Upper lobe of right lung (tissue), 1 donor: ENCODE data around the gene JADE2. TPM values are rescaled to one million over a fixed set of nuclear protein-coding genes. Genes with fewer than 3 reads are reported as not detected.

Source experiments
- ATAC-seq: fragments of 200-7000 bp; cut with Tn5 transposase; one replicate; pipeline ENCODE4 v1.9.1; 2020; ENCODE audit warnings: mild to moderate bottlenecking, moderate library complexity
- DNase-seq: peaks from one replicate; pipeline ENCODE4 v3.0.0-alpha.2; 2020
- H3K27ac ChIP-seq: fragments of 200-600 bp; one replicate; pipeline ENCODE4 v1.8.0; 2022
- H3K27me3 ChIP-seq: fragments of 200-600 bp; one replicate; pipeline ENCODE4 v1.8.0; 2022; ENCODE audit warnings: mild to moderate bottlenecking
- H3K36me3 ChIP-seq: fragments of 200-600 bp; one replicate; pipeline ENCODE4 v1.8.0; 2022
- H3K4me1 ChIP-seq: fragments of 200-600 bp; one replicate; pipeline ENCODE4 v1.8.0; 2022
- H3K4me3 ChIP-seq: fragments of 200-600 bp; one replicate; pipeline ENCODE4 v1.8.0; 2022; ENCODE audit warnings: mild to moderate bottlenecking
- H3K9me3 ChIP-seq: fragments of 200-600 bp; one replicate; pipeline ENCODE4 v1.8.0; 2022
- intact Hi-C: fragments of 100-400 bp; cut with DNase I; formaldehyde crosslinking; loops from one replicate; pipeline ENCODE4 v1.11.0; 2022
- total RNA-seq: library from RNA; stranded (reverse); fragmentation: NEBNext Ultra II Directional; extraction: Animal tissue kit (Norgen Biotek cat#: 25700); gene quantifications from one replicate; pipeline ENCODE4 v1.2.1, GENCODE V29; 2021
- TF ChIP-seq, protein P1 (sequence below): fragments of 200-600 bp; IDR thresholded peaks from one replicate; pipeline ENCODE4 v1.8.0; 2022; ENCODE audit warnings: antibody characterized with exemption
- donor health status: DM: no; HTN: yes; CAD: no; lungs with severe emphysema.

Gene JADE2
- total RNA-seq, 1 donor from 2014 or later: 86.7 TPM

DNA sequence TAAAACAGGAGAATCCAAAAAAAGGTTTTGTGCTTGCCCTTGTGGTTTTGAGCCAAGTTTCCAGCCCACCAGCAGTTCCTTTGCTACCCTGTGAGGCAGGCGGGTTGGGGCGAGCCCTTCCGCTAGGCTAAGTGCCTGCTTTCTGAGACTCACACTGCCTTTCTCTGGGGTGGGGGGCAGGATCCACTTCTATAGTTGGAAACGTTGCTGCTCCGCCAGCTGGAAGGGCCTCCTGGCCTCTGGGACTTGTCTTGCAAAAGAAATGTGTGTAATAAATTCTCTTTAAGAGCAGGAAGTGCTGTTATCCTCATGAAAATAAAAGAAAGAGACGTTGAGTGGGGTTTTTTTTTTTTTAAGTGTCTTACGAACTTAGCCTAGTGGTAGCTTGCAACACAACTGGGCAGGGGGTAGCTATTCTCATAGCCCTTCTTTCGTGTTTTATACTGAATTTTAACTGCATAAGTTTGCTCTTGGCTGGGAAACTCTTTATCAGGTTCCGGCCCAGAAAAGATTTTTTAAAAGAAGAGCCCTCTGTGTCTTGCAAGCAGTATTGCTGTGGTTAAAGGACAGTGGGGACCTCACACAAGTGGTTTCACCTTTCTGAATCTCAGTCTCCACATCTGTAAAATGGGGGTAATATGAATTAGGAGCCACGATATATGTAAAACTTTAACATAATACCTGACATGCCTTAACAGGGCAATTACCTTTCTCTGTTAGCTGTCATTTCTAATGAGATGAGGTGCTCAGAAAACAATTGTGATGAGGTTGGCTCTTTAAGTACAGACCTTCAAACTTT, 19.8 kb downstream of the JADE2 start:
- H3K4me3 ChIP-seq: no peak overlapping the region
- ATAC-seq: peak; percentile 36
- TF ChIP-seq, protein P1, sequence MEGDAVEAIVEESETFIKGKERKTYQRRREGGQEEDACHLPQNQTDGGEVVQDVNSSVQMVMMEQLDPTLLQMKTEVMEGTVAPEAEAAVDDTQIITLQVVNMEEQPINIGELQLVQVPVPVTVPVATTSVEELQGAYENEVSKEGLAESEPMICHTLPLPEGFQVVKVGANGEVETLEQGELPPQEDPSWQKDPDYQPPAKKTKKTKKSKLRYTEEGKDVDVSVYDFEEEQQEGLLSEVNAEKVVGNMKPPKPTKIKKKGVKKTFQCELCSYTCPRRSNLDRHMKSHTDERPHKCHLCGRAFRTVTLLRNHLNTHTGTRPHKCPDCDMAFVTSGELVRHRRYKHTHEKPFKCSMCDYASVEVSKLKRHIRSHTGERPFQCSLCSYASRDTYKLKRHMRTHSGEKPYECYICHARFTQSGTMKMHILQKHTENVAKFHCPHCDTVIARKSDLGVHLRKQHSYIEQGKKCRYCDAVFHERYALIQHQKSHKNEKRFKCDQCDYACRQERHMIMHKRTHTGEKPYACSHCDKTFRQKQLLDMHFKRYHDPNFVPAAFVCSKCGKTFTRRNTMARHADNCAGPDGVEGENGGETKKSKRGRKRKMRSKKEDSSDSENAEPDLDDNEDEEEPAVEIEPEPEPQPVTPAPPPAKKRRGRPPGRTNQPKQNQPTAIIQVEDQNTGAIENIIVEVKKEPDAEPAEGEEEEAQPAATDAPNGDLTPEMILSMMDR: no peak
- H3K4me1 ChIP-seq: peaks cover 57% of the 10 kb centered on the region
- H3K9me3 ChIP-seq: no peaks in the 10 kb centered on the region
- no peaks in the 10 kb centered on the region for H3K27me3 ChIP-seq
- DNase-seq: peak; percentile 69
- intact Hi-C loops: no loop called here
- peaks cover 74% of the 10 kb centered on the region for H3K36me3 ChIP-seq
- H3K27ac ChIP-seq: peak overlapping the region; percentile 36

DNA sequence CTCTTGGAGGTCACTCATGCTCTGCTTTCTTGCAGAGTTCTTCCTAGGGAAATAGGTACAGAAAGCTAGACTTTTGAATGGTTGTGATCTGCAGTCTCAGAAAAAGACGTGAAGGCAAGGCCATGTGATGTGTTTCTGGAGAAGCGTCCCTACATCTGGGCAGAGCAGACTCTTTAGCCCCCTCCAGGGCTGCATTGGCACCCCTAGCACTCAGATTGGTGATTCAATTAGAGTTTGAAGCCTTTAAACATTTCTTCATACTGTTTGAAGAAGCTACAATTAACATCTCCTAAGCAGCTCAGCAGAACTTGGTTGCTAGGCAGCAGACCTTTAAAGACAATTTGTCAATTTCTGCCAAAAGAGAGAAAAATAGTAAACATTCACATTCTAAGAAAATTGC, 21.6 kb downstream of the JADE2 start:
- H3K36me3 ChIP-seq: peaks cover 65% of the 10 kb centered on the region
- TF ChIP-seq, protein P1: no peak
- no peaks in the 10 kb centered on the region for H3K9me3 ChIP-seq
- H3K27ac ChIP-seq: no peak overlapping the region
- intact Hi-C loops: no loop called here
- peaks cover 52% of the 10 kb centered on the region for H3K4me1 ChIP-seq
- DNase-seq (no peak), ATAC-seq (no peak)
- H3K27me3 ChIP-seq: no peaks in the 10 kb centered on the region
- no peak overlapping the region for H3K4me3 ChIP-seq

DNA sequence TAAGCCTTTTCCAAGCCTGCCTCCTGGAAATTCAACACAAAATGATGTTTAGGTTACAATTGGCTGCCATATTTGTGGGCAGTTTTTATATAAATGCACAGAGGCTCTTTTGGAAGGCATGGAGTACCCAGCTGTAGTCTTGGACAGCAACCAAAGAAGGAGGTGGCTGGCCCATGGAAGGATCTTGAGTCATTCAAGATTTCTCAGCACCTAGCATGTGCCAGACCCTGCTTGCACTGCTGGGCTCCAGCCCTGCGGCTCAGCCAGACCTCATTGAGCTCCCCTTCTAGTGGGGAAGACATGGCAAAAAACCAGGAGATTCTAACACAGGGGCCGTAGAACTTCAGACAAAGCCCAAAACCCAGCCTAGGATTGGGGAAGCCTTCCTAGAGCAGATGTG, 22.1 kb downstream of the JADE2 start:
- no peak overlapping the region for H3K27ac ChIP-seq
- peaks cover 65% of the 10 kb centered on the region for H3K36me3 ChIP-seq
- H3K27me3 ChIP-seq: no peaks in the 10 kb centered on the region
- peak; percentile 37 for ATAC-seq
- no peak overlapping the region for H3K4me3 ChIP-seq
- intact Hi-C loops: no loop called here
- no peaks in the 10 kb centered on the region for H3K9me3 ChIP-seq
- no peak for DNase-seq
- H3K4me1 ChIP-seq: peaks cover 52% of the 10 kb centered on the region
- TF ChIP-seq, protein P1: no peak

DNA sequence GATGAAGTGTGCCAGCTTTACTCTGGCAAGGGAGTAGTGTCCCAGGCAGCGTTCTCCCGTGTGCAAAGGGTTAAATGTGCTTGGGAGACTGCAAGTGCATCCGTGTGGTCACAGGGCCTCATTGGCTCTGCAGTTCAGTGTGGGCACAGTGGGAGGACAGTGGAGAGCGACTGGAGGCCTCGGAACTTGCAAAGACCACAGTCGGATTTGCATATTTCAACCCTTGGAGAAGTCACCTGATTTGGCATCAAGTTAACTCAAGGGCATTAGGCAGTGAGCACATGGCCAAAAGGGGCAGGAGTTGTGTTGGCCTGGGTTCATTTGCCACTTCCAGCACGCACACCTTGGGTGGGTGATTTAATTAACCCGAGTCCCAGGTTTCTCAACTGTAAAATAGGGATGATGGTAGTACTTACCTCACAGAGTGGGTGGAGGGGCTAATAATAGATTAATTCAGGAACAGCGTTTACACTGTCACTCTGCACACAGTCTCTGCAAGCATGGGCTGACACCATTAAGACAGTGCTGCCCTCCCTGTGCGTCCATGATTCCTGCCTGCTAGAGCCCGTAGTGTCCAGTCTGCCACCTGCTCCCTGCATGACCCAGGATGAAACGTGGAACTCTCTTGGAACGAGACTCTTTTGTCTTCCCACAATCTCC, 22.7 kb downstream of the JADE2 start:
- no peak for DNase-seq
- Histone ChIP-seq H3K27ac (no peak overlapping the region), H3K4me1 (peaks cover 52% of the 10 kb centered on the region), H3K4me3 (no peak overlapping the region), H3K9me3 (no peaks in the 10 kb centered on the region), H3K27me3 (no peaks in the 10 kb centered on the region), H3K36me3 (peaks cover 61% of the 10 kb centered on the region)
- intact Hi-C loops: no loop called here
- TF ChIP-seq, protein P1: no peak
- no peak for ATAC-seq

DNA sequence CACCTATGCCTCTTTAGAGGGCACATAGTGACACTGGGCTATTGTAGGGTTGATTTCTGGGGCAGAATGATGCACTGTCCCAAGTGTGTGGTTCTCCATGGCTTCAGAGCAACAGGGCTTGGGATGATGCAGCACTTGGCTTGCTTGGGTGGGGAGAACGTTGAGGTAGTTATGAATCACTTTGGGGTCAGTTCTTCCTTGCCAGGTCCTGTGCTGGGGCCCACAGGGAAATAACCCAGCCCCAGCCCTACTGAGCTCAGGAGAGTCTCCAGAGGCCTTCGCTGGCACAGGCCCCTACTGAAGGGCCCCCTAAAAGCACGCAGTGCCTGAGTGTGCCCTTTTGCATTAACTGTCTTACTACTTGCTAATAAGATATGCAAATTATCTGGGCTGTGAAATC, 24.2 kb downstream of the JADE2 start:
- peaks cover 50% of the 10 kb centered on the region for H3K4me1 ChIP-seq
- no peak overlapping the region for H3K4me3 ChIP-seq
- no peak overlapping the region for H3K27ac ChIP-seq
- peaks cover 56% of the 10 kb centered on the region for H3K36me3 ChIP-seq
- DNase-seq: no peak
- no peak for ATAC-seq
- no peaks in the 10 kb centered on the region for H3K27me3 ChIP-seq
- H3K9me3 ChIP-seq: no peaks in the 10 kb centered on the region
- TF ChIP-seq, protein P1: no peak
- intact Hi-C loops: no loop called here
